ENCODE results near the gene SLC1A7. TPM values are rescaled to one million over a fixed set of nuclear protein-coding genes. Genes with fewer than 3 reads are reported as not detected.

Gene SLC1A7
- total RNA-seq, 1 experiment from 2014 or later, result not detected

GRCh38 chr1:53089478-53090226 lies 52.8 kb downstream of the SLC1A7 start:
- POLR2A ChIA-PET, result no interaction called here
- intact Hi-C loops (cut with micrococcal nuclease), result no loop called here
- Histone ChIP-seq H3K9me3 (ENCODE audit: control insufficient read depth in 1 of 2, insufficient read depth in 1 of 2, low read depth in 1 of 2, low read length in 2 of 2) (no peaks in the 10 kb centered on the region), H4K20me1 (ENCODE audit: insufficient read depth) (no peaks in the 10 kb centered on the region), H3K9ac (ENCODE audit: low read length) (no peak overlapping the region), H3K27ac (ENCODE audit: low read depth, low read length) (no peak overlapping the region), H3K9me2 (ENCODE audit: insufficient read depth) (no peaks in the 10 kb centered on the region), H3K4me1 (ENCODE audit: control insufficient read depth in 1 of 2, insufficient read depth in 2 of 2, low read length in 2 of 2) (peaks cover 0 to 18% of the 10 kb centered on the region in 2 experiments; a peak in 2 of 4 replicates), H3K27me3 (ENCODE audit: insufficient read depth, low read length) (no peaks in the 10 kb centered on the region), H3K4me3 (replicated peaks in 1 of 2; ENCODE audit: low read depth in 1 of 2, low read length in 2 of 2) (no peak overlapping the region), H3K4me2 (ENCODE audit: low read length) (peak overlapping the region; percentile 42; the same call in 1 of the 2 replicates), H3K79me2 (ENCODE audit: insufficient read depth, low read length) (no peaks in the 10 kb centered on the region), H3K36me3 (ENCODE audit: control insufficient read depth in 1 of 2, insufficient read depth in 2 of 2, low read length in 2 of 2) (no peaks in the 10 kb centered on the region), H2AFZ (ENCODE audit: low read depth, low read length, poor library complexity, severe bottlenecking) (no peak overlapping the region)
- DNase-seq (ENCODE audit: low read depth, low spot score), result no peak
- RAD21 ChIA-PET (ENCODE audit: low non-redundant PET in 1 of 2, low total read pairs in 2 of 2, uncharacterized antibody in 2 of 2, unreplicated experiment in 2 of 2), result no interaction called here
- TF ChIP-seq MAX (IDR thresholded peaks at IDR 0.05) (no peak), ZFX (IDR thresholded peaks at IDR 0.05) (no peak), POLR2AphosphoS5 (IDR thresholded peaks at IDR 0.05; ENCODE audit: low read depth, low read length) (no peak), TCF7L2 (IDR thresholded peaks at IDR 0.05; ENCODE audit: borderline replicate concordance, extremely low read depth, insufficient read depth, insufficient read length) (no peak), EZH2 (IDR thresholded peaks at IDR 0.05) (no peak), EZH2phosphoT487 (IDR thresholded peaks at IDR 0.05; ENCODE audit: borderline replicate concordance) (no peak), CTCF (IDR thresholded peaks at IDR 0.05 in 2 of 3, conservative IDR thresholded peaks at IDR 0.05 in 1 of 3; ENCODE audit: borderline replicate concordance in 1 of 3, insufficient read depth in 1 of 3, low read depth in 2 of 3, low read length in 2 of 3) (no peak), REST (IDR thresholded peaks at IDR 0.05; ENCODE audit: low read depth) (no peak), SIN3A (IDR thresholded peaks at IDR 0.05; ENCODE audit: low read depth) (no peak), FOSL1 (IDR thresholded peaks at IDR 0.05; ENCODE audit: low read depth) (no peak), POLR2A (IDR thresholded peaks at IDR 0.05; ENCODE audit: borderline replicate concordance, extremely low read depth, insufficient read depth, insufficient read length) (no peak), ELF1 (IDR thresholded peaks at IDR 0.05; ENCODE audit: borderline replicate concordance, low read depth) (no peak), CEBPB (IDR thresholded peaks at IDR 0.05; ENCODE audit: low read depth) (no peak), EGR1 (IDR thresholded peaks at IDR 0.05; ENCODE audit: low read depth) (no peak), ZNF274 (IDR thresholded peaks at IDR 0.05; ENCODE audit: low read depth, low read length) (no peak), YY1 (IDR thresholded peaks at IDR 0.05; ENCODE audit: extremely low read depth, insufficient replicate concordance, low read depth, low read length) (no peak), CBX3 (IDR thresholded peaks at IDR 0.05; ENCODE audit: low read depth) (no peak), ATF3 (IDR thresholded peaks at IDR 0.05) (no peak)
- TF ChIP-seq, protein P1, sequence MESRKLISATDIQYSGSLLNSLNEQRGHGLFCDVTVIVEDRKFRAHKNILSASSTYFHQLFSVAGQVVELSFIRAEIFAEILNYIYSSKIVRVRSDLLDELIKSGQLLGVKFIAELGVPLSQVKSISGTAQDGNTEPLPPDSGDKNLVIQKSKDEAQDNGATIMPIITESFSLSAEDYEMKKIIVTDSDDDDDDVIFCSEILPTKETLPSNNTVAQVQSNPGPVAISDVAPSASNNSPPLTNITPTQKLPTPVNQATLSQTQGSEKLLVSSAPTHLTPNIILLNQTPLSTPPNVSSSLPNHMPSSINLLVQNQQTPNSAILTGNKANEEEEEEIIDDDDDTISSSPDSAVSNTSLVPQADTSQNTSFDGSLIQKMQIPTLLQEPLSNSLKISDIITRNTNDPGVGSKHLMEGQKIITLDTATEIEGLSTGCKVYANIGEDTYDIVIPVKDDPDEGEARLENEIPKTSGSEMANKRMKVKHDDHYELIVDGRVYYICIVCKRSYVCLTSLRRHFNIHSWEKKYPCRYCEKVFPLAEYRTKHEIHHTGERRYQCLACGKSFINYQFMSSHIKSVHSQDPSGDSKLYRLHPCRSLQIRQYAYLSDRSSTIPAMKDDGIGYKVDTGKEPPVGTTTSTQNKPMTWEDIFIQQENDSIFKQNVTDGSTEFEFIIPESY (IDR thresholded peaks at IDR 0.05; ENCODE audit: extremely low read depth, insufficient replicate concordance, low read length), result no peak
- CTCF ChIA-PET, result no interaction called here
- no peak for ATAC-seq
- no TSS peak for BruUV-seq (replicated peaks)

Data from HCT116 (cell line).